Measurements from ENCODE around the gene DMD.

DNA sequence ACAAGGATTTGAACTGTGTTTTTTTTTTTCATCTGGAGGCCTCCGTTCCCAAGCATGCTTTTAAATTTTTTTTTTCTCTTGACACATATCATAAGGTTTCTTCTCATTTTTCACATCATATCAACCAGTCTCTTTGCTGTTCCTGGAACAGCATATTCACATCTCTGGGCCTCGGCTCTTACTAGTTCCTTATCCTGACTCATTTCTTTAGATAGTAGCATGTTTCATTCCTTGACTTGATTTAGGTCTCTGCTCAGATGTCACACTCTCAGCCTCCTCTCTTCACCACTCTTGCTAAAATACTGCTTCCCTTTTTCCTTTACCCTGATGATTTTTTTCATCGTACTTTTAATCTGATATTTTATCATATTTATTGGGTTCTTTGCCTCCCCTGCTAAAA, 1163.1 kb downstream of the DMD start:
- TF ChIP-seq CTCF (IDR thresholded peaks at IDR 0.05; ENCODE audit: insufficient read depth, low read depth, low read length) (no peak), EZH2 (IDR thresholded peaks at IDR 0.05; ENCODE audit: insufficient read depth, low read length) (no peak)

Data from astrocyte (in vitro differentiated cells and primary cell).